ENCODE results near the gene PICALM. TPM values are rescaled to one million over a fixed set of nuclear protein-coding genes. Genes with fewer than 3 reads are reported as not detected.

The PICALM gene
- total RNA-seq, 1 donor from 2014 or later, result 204 TPM

GRCh38 chr11:85950317-85951048, 118.4 kb downstream of the PICALM start:
- TF ChIP-seq, protein P1, sequence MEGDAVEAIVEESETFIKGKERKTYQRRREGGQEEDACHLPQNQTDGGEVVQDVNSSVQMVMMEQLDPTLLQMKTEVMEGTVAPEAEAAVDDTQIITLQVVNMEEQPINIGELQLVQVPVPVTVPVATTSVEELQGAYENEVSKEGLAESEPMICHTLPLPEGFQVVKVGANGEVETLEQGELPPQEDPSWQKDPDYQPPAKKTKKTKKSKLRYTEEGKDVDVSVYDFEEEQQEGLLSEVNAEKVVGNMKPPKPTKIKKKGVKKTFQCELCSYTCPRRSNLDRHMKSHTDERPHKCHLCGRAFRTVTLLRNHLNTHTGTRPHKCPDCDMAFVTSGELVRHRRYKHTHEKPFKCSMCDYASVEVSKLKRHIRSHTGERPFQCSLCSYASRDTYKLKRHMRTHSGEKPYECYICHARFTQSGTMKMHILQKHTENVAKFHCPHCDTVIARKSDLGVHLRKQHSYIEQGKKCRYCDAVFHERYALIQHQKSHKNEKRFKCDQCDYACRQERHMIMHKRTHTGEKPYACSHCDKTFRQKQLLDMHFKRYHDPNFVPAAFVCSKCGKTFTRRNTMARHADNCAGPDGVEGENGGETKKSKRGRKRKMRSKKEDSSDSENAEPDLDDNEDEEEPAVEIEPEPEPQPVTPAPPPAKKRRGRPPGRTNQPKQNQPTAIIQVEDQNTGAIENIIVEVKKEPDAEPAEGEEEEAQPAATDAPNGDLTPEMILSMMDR (IDR thresholded peaks at IDR 0.05), result no peak
- TF ChIP-seq EZH2 (IDR thresholded peaks at IDR 0.05) (no peak), EZH2phosphoT487 (IDR thresholded peaks at IDR 0.05) (no peak)
- Mint-ChIP-seq H3K9me3 (peaks cover 4% of the 10 kb centered on the region), H3K27me3 (ENCODE audit: insufficient read depth, low read depth) (peaks cover 2% of the 10 kb centered on the region), H3K27ac (no peak overlapping the region), H3K36me3 (peaks cover 13% of the 10 kb centered on the region), H3K4me3 (no peak overlapping the region), H3K4me1 (no peaks in the 10 kb centered on the region)
- Histone ChIP-seq H3K9ac (no peak overlapping the region), H3K27me3 (no peaks in the 10 kb centered on the region), H3K4me3 (no peak overlapping the region), H3K79me2 (ENCODE audit: low read depth) (no peaks in the 10 kb centered on the region), H3K36me3 (no peaks in the 10 kb centered on the region), H3K4me2 (no peak overlapping the region), H3K27ac (no peak overlapping the region), H3F3A (ENCODE audit: low read depth) (peaks cover 3% of the 10 kb centered on the region), H4K20me1 (ENCODE audit: low read depth) (no peaks in the 10 kb centered on the region), H3K9me3 (ENCODE audit: low read depth) (no peaks in the 10 kb centered on the region), H2AFZ (replicated peaks) (no peak overlapping the region), H3K4me1 (no peaks in the 10 kb centered on the region)
- DNase-seq (ENCODE audit: low spot score), result no peak

DNA sequence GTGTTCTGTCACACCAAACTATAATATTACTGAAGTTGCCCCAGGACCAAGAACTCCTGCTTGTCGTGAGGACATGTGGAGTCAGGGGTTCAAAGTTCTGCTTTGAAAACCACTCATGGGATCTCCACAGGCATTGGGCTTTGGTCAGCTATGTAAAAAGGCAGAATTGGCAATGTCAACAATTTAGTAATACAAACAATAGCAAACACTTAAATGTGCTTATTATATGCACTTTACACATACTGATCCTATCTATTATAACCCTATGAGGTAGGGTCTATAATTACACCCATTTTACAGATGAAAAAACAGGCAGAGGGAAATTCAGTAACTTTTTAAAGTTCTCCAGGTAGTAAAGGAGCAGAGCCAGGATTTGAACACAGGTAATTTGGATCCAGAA, 119.1 kb downstream of the PICALM start:
- DNase-seq (ENCODE audit: low spot score), result no peak
- Mint-ChIP-seq H3K36me3 (peaks cover 10% of the 10 kb centered on the region), H3K27me3 (ENCODE audit: insufficient read depth, low read depth) (peaks cover 5% of the 10 kb centered on the region), H3K4me3 (no peak overlapping the region), H3K4me1 (no peaks in the 10 kb centered on the region), H3K27ac (no peak overlapping the region), H3K9me3 (peaks cover 5% of the 10 kb centered on the region)
- H3K27me3 ChIP-seq, result no peaks in the 10 kb centered on the region
- H3K9me3 ChIP-seq (ENCODE audit: low read depth), result no peaks in the 10 kb centered on the region
- H3K9ac ChIP-seq, result no peak overlapping the region
- no peak overlapping the region for H2AFZ ChIP-seq (replicated peaks)
- H3K36me3 ChIP-seq, result no peaks in the 10 kb centered on the region
- no peak overlapping the region for H3K27ac ChIP-seq
- no peaks in the 10 kb centered on the region for H3K79me2 ChIP-seq (ENCODE audit: low read depth)
- no peak overlapping the region for H3K4me2 ChIP-seq
- no peaks in the 10 kb centered on the region for H3K4me1 ChIP-seq
- TF ChIP-seq, protein P1 (IDR thresholded peaks at IDR 0.05), result no peak
- TF ChIP-seq EZH2phosphoT487 (IDR thresholded peaks at IDR 0.05) (no peak), EZH2 (IDR thresholded peaks at IDR 0.05) (no peak)
- H3K4me3 ChIP-seq, result no peak overlapping the region
- H3F3A ChIP-seq (ENCODE audit: low read depth), result peaks cover 3% of the 10 kb centered on the region
- no peaks in the 10 kb centered on the region for H4K20me1 ChIP-seq (ENCODE audit: low read depth)

DNA sequence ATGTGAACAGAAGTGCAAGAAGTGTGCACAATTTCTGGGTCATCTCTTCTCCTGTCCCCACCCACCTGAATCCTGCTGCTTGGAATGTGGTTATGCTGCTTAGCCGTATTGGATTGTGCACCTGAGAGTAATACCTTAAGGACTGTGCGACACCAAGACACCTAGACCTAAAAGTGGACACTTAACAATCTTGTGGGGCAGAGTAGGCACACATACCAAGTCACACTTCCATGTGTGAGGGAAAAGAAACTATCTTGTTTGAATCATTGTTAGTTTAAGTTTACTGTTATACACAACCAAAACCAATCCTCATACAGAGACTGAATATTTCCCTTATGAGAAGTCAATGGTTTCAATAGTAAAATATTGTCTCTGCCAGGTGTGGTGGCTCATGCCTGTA, 120.0 kb downstream of the PICALM start:
- H3K4me3 Mint-ChIP-seq, result no peak overlapping the region
- Histone ChIP-seq H3K9me3 (ENCODE audit: low read depth) (no peaks in the 10 kb centered on the region), H2AFZ (replicated peaks) (no peak overlapping the region), H3K9ac (no peak overlapping the region), H3F3A (ENCODE audit: low read depth) (peaks cover 3% of the 10 kb centered on the region), H4K20me1 (ENCODE audit: low read depth) (no peaks in the 10 kb centered on the region), H3K27ac (no peak overlapping the region), H3K79me2 (ENCODE audit: low read depth) (no peaks in the 10 kb centered on the region), H3K4me2 (no peak overlapping the region), H3K36me3 (no peaks in the 10 kb centered on the region), H3K4me3 (no peak overlapping the region), H3K27me3 (no peaks in the 10 kb centered on the region), H3K4me1 (no peaks in the 10 kb centered on the region)
- H3K27me3 Mint-ChIP-seq (ENCODE audit: insufficient read depth, low read depth), result peaks cover 5% of the 10 kb centered on the region
- DNase-seq (ENCODE audit: low spot score), result no peak
- peaks cover 7% of the 10 kb centered on the region for H3K9me3 Mint-ChIP-seq
- no peaks in the 10 kb centered on the region for H3K4me1 Mint-ChIP-seq
- TF ChIP-seq, protein P1 (IDR thresholded peaks at IDR 0.05), result no peak
- TF ChIP-seq EZH2 (IDR thresholded peaks at IDR 0.05), result no peak
- TF ChIP-seq EZH2phosphoT487 (IDR thresholded peaks at IDR 0.05), result no peak
- no peak overlapping the region for H3K27ac Mint-ChIP-seq
- H3K36me3 Mint-ChIP-seq, result peaks cover 8% of the 10 kb centered on the region

All from neural progenitor cell (in vitro differentiated cells).